Neural cell (in vitro differentiated cells): ENCODE data around the gene GPRC5B.

Experiments used
- CTCF ChIP-seq: fragments of 450-650 bp; IDR thresholded peaks from 2 replicates; pipeline ENCODE4 v1.5.1; 2014; ENCODE audit warnings: antibody characterized with exemption, mild to moderate bottlenecking, moderate library complexity; ENCODE audit not compliant: poor library complexity, severe bottlenecking
- EP300 ChIP-seq: fragments of 450-650 bp; conservative IDR thresholded peaks from 2 replicates; pipeline ENCODE4 v1.6.1; 2014; ENCODE audit warnings: antibody characterized with exemption, mild to moderate bottlenecking, moderate library complexity; ENCODE audit not compliant: poor library complexity, severe bottlenecking
- EZH2 ChIP-seq: fragments of 200-600, 300-800 bp; shearing (Covaris generic), sonication (generic); IDR thresholded peaks from 2 replicates; pipeline ENCODE4 v1.6.1; 2014; ENCODE audit warnings: antibody characterized with exemption, low read length, borderline replicate concordance, mild to moderate bottlenecking; ENCODE audit not compliant: insufficient read depth, poor library complexity, severe bottlenecking
- POLR2AphosphoS5 ChIP-seq: IDR thresholded peaks from 2 replicates; pipeline ENCODE4 v1.6.1; 2012
- RAD21 ChIP-seq: fragments of 450-650 bp; conservative IDR thresholded peaks from 2 replicates; pipeline ENCODE4 v1.6.1; 2014; ENCODE audit warnings: antibody characterized with exemption, mild to moderate bottlenecking, moderate library complexity
- REST ChIP-seq: IDR thresholded peaks from 2 replicates; pipeline ENCODE4 v1.6.1; 2012; ENCODE audit warnings: borderline replicate concordance
- SMC3 ChIP-seq: fragments of 450-650 bp; conservative IDR thresholded peaks from 2 replicates; pipeline ENCODE4 v1.6.1; 2014; ENCODE audit warnings: antibody characterized with exemption, mild to moderate bottlenecking, moderate library complexity; ENCODE audit not compliant: poor library complexity

GRCh38 chr16:19809693-19810092, 75.0 kb downstream of the GPRC5B start:
- TF ChIP-seq SMC3 (no peak), CTCF (no peak), EZH2 (no peak), RAD21 (no peak), EP300 (no peak), REST (no peak), POLR2AphosphoS5 (no peak)
